Psoas muscle (tissue), 8 donors: ENCODE measurements around the gene UROC1. TPM values are rescaled to one million over a fixed set of nuclear protein-coding genes. Genes with fewer than 3 reads are reported as not detected.

Experiments
- ATAC-seq, 4 donors: fragments of 200-7000 bp; cut with Tn5 transposase; one replicate each; pipeline ENCODE4 v1.9.1; 2020; ENCODE audit warnings: moderate library complexity in 3 of 4, mild to moderate bottlenecking in 2 of 4
- DNase-seq, 2 donors: peaks; one replicate each; pipeline ENCODE4 v3.0.0-alpha.2; 2020
- H3K27ac ChIP-seq: fragments of 200-600 bp; one replicate; pipeline ENCODE4 v1.8.0; 2022
- H3K27me3 ChIP-seq, 3 donors: fragments of 200-600 bp in 1 of 3; one replicate each; pipeline versions ENCODE4 v1.6.1 to v1.8.0; 2013 to 2022; ENCODE audit warnings: low read length in 2 of 3, mild to moderate bottlenecking in 2 of 3, moderate library complexity in 1 of 3; ENCODE audit not compliant: insufficient read depth in 3 of 3
- H3K36me3 ChIP-seq, 2 donors: fragments of 200-600 bp in 1 of 2; one replicate each; pipeline versions ENCODE4 v1.6.1 to v1.8.0; 2013 to 2022; ENCODE audit warnings: low read depth in 1 of 2, mild to moderate bottlenecking in 1 of 2, moderate library complexity in 1 of 2; ENCODE audit not compliant: insufficient read depth in 1 of 2
- H3K4me1 ChIP-seq: fragments of 200-600 bp; one replicate; pipeline ENCODE4 v1.8.0; 2022
- H3K4me3 ChIP-seq: fragments of 200-600 bp; one replicate; pipeline ENCODE4 v1.8.0; 2022; ENCODE audit warnings: mild to moderate bottlenecking
- H3K9me3 ChIP-seq: fragments of 200-600 bp; one replicate; pipeline ENCODE4 v1.8.0; 2022
- WGBS, 3 donors: extraction: QIAGEN DNeasy Blood & Tissue Kit; methylation state at CpG; one replicate each; pipeline versions ENCODE4 v1.1.6 to v1.1.7; 2013; 5-methylcytosine and 5-hydroxymethylcytosine counted together
- intact Hi-C, 2 donors: fragments of 100-400 bp; cut with DNase I; formaldehyde crosslinking; loops; one replicate each; pipeline versions ENCODE4 v1.11.0 to v1.14.2; 2022
- polyA plus RNA-seq, 3 donors: library from polyadenylated mRNA; stranded (reverse); fragments of 200-250 nt; gene quantifications; one replicate each; pipeline ENCODE4 v1.2.3, GENCODE V29; 2013
- total RNA-seq, 4 donors: library from RNA; stranded (reverse); fragmentation: NEBNext Ultra II Directional in 2 of 4; extraction: Animal tissue kit (Norgen Biotek cat#: 25700) in 2 of 4; gene quantifications; one replicate each; pipeline versions ENCODE4 v1.2.1 to v1.2.4, GENCODE V29; 2021 to 2023
- TF ChIP-seq, protein P1 (sequence below): fragments of 200-600 bp; IDR thresholded peaks from one replicate; pipeline ENCODE4 v1.8.0; 2022; ENCODE audit warnings: antibody characterized with exemption
- donor health status: healthy with polysubstance abuse.
- donor health status: DM: no; HTN: no; CAD: no; lungs with moderate emphysema.
- donor health status: Bipolar disorder and iron deficiency.
- donor health status: healthy.
- donor health status: DM: yes; HTN: yes; CAD: no.
- donor health status: DM: no; HTN: no; CAD: no.
- donor health status: DM: no; HTN: no; CAD: no.
- donor health status: DM: yes; HTN: yes; CAD: no.

UROC1 gene
- total and polyA plus RNA-seq, 7 donors = 0.03 to 0.13 (median 0.08) TPM; not detected in 4

DNA sequence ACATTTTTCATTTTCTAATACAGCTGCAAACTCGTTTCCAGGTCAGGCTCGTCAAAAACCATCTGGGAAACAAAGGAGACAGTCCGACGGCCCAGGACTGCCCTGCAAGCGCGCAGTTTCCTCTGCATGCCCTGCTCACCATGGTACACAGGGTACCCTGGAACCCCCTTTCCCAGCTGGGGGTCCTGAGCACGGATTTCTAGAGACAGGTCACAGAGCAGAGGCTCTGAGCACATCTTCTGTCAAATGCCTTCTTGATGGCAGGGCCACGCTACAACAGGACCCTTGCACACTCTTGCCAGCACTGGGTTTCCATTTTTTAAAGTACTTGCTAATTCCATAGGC, 50.0 kb downstream of the UROC1 start:
- Histone ChIP-seq H3K36me3 (peaks cover 15 to 90% of the 10 kb centered on the region in 2 donors), H3K9me3 (no peaks in the 10 kb centered on the region), H3K27me3 (no peaks in the 10 kb centered on the region), H3K27ac (peak overlapping the region; percentile 96), H3K4me1 (peaks cover 87% of the 10 kb centered on the region), H3K4me3 (no peak overlapping the region)
- peak in 1 of 2 donors; percentile 8 for DNase-seq
- ATAC-seq = no peak
- WGBS, 3 donors = 75 to 81% (median 77%) methylated on average over 8 of the region's 8 CpGs
- intact Hi-C loops = no loop called here
- TF ChIP-seq, protein P1, sequence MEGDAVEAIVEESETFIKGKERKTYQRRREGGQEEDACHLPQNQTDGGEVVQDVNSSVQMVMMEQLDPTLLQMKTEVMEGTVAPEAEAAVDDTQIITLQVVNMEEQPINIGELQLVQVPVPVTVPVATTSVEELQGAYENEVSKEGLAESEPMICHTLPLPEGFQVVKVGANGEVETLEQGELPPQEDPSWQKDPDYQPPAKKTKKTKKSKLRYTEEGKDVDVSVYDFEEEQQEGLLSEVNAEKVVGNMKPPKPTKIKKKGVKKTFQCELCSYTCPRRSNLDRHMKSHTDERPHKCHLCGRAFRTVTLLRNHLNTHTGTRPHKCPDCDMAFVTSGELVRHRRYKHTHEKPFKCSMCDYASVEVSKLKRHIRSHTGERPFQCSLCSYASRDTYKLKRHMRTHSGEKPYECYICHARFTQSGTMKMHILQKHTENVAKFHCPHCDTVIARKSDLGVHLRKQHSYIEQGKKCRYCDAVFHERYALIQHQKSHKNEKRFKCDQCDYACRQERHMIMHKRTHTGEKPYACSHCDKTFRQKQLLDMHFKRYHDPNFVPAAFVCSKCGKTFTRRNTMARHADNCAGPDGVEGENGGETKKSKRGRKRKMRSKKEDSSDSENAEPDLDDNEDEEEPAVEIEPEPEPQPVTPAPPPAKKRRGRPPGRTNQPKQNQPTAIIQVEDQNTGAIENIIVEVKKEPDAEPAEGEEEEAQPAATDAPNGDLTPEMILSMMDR = no peak

DNA sequence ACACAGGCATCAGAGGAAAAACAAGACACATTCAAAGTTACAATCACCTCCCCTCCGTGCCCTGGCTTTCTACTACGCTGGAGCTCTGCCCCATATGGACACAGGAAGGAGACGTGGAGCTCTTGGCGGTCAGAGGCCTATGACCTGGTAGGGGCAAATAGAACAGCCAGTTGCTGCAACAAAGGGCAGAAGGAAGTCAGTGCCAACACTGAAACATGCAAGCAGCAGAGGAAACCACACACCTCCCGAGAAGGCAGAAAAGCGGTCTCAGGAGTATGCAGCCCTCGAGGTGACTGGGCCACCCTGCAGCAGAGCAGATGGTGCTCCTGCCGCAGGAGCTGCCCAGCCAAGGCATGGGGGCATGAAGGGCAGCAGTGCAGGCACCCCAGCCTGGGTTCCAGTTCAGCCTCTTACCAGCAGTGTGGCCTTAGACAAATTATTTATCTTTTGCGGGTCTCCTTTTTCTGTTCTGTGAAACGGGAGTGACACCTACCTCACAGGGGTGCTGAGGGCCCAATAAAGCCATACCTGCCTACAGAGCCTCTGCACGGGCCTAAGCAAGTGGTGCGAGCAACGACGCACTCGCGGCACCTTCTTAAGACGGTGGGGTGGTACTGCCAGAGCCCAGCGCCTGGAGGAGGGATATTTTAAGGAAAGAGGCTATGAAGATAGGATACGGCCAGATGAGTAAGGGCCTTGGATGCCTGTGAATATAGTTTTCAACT, 50.5 kb downstream of the UROC1 start:
- intact Hi-C loops = no loop called here
- no peaks in the 10 kb centered on the region for H3K27me3 ChIP-seq
- H3K4me1 ChIP-seq = peaks cover 86% of the 10 kb centered on the region
- H3K9me3 ChIP-seq = no peaks in the 10 kb centered on the region
- ATAC-seq (peak in 2 of 4 donors; percentile 18 to 21), DNase-seq (peak in 1 of 2 donors; percentile 52)
- TF ChIP-seq, protein P1 = no peak
- WGBS, 3 donors = 64 to 73% (median 66%) methylated on average over 19 of the region's 19 CpGs
- H3K27ac ChIP-seq = peak overlapping the region; percentile 96
- H3K4me3 ChIP-seq = no peak overlapping the region
- H3K36me3 ChIP-seq = peaks cover 15 to 93% of the 10 kb centered on the region in 2 donors

DNA sequence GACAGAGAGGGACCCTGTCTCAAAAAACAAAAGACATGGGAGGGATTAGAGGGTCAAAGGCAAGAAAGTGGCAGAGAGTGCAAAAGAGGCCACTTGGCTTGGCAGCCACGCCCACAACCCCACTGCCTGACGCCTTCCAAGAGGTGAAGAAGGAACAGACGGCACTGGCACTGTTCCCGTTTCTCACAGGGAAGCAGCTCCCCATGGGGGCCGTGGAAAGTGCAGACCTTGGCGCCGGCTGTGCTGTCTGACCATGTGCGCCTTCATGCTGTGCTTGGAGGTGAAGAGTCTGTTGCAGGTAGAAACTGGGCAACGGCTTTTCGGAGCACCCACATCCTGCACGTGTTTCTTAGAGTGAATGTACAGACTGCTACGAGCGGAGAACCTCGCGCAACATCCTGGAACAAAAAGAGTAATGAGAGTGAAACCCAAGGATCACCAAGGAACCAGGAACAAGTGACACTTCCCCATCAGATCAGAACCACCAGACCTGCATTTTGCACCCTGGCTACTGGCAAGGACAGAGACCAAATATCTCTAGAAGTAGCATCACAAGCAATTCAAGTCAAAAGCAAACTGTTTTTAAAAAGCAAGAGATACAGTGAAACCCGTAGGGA, 51.5 kb downstream of the UROC1 start:
- DNase-seq = peak in 1 of 2 donors; percentile 68
- no peaks in the 10 kb centered on the region for H3K9me3 ChIP-seq
- WGBS, 3 donors = 53 to 76% (median 67%) methylated on average over 16 of the region's 16 CpGs
- peaks cover 86% of the 10 kb centered on the region for H3K4me1 ChIP-seq
- H3K27ac ChIP-seq = peak overlapping the region; percentile 96
- no peak overlapping the region for H3K4me3 ChIP-seq
- TF ChIP-seq, protein P1 = no peak
- no peak for ATAC-seq
- no peaks in the 10 kb centered on the region for H3K27me3 ChIP-seq
- intact Hi-C loops = no loop called here
- H3K36me3 ChIP-seq = peaks cover 20 to 94% of the 10 kb centered on the region in 2 donors

DNA sequence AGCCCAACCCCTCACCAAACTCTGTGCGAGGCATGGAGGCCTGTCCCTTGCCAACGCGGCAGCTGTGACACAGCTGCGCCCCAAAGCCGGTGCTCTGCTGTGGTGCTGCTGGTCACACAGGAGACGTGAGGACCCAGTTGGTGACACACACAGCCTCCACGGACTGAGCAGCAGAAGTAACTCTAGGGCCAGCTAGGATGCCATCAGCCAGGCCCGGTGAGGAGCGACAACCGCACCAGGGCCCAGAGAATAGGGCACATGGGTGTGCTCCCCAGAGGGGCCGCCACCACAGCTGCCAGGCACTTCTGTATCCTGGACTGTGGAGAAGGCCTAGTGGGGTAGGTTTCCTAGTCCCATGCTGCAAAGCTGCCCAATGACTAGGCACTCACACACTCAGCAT, 52.6 kb downstream of the UROC1 start:
- no peak overlapping the region for H3K4me3 ChIP-seq
- no peaks in the 10 kb centered on the region for H3K27me3 ChIP-seq
- intact Hi-C loops = no loop called here
- no peaks in the 10 kb centered on the region for H3K9me3 ChIP-seq
- ATAC-seq = peak in 2 of 4 donors; percentile 6 to 31
- DNase-seq = peak in 1 of 2 donors; percentile 48
- H3K4me1 ChIP-seq = peaks cover 84% of the 10 kb centered on the region
- H3K27ac ChIP-seq = peak overlapping the region; percentile 96
- WGBS, 3 donors = 46 to 63% (median 48%) methylated on average over 11 of the region's 11 CpGs
- H3K36me3 ChIP-seq = peaks cover 17 to 94% of the 10 kb centered on the region in 2 donors
- TF ChIP-seq, protein P1 = no peak
